DND-41 (cell line): ENCODE measurements around the gene AKR1B1.
A peak's percentile ranks its signal among the peaks of the same experiment; 100 is the strongest.

Experiments
- ATAC-seq: fragments of 200-7000 bp; cut with Tn5 transposase; 3 replicates; pipeline ENCODE4 v1.9.1; 2021; ENCODE audit warnings: low read depth; ENCODE audit not compliant: insufficient read depth
- DNase-seq: peaks from one replicate; pipeline ENCODE4 v3.0.0-alpha.2; 2020
- H2AFZ ChIP-seq: 2 replicates; pipeline ENCODE4 v1.6.0; 2012; ENCODE audit warnings: low read depth, low read length
- H3K27ac ChIP-seq: 2 replicates; pipeline ENCODE4 v1.5.1; 2012; ENCODE audit warnings: low read length, inconsistent platforms
- H3K27me3 ChIP-seq: fragments of 200-600 bp; sonication (generic); 2 replicates; pipeline ENCODE4 v1.6.0; 2012; ENCODE audit warnings: low read length, mild to moderate bottlenecking, inconsistent platforms; ENCODE audit not compliant: insufficient read depth, poor library complexity
- H3K36me3 ChIP-seq: 2 replicates; pipeline ENCODE4 v1.5.1; 2012; ENCODE audit warnings: low read length, inconsistent platforms; ENCODE audit not compliant: insufficient read depth
- H3K4me1 ChIP-seq: 2 replicates; pipeline ENCODE4 v1.5.1; 2012; ENCODE audit warnings: mild to moderate bottlenecking, low read length; ENCODE audit not compliant: insufficient read depth
- H3K4me2 ChIP-seq: 2 replicates; pipeline ENCODE4 v1.6.0; 2012; ENCODE audit warnings: mild to moderate bottlenecking, moderate library complexity, low read length, inconsistent platforms; ENCODE audit not compliant: insufficient read depth
- H3K4me3 ChIP-seq, 2 experiments: fragments of 200-600 bp in 1 of 2; shearing (Covaris generic) in 1 of 2; 2 replicates each; pipeline ENCODE4 v1.5.1; 2012 to 2016; ENCODE audit warnings: inconsistent platforms in 2 of 2, low read length in 2 of 2, mild to moderate bottlenecking in 2 of 2, low read depth in 1 of 2, moderate library complexity in 1 of 2
- H3K79me2 ChIP-seq: 2 replicates; pipeline ENCODE4 v1.6.0; 2012; ENCODE audit warnings: low read length, inconsistent platforms; ENCODE audit not compliant: insufficient read depth
- H3K9ac ChIP-seq: 2 replicates; pipeline ENCODE4 v1.6.0; 2012; ENCODE audit warnings: low read depth, mild to moderate bottlenecking, inconsistent platforms, low read length, moderate library complexity
- H3K9me3 ChIP-seq: 2 replicates; pipeline ENCODE4 v1.5.1; 2012; ENCODE audit warnings: low read length, moderate library complexity, mild to moderate bottlenecking, inconsistent platforms; ENCODE audit not compliant: insufficient read depth, severe bottlenecking
- H4K20me1 ChIP-seq: 2 replicates; pipeline ENCODE4 v1.6.0; 2012; ENCODE audit warnings: low read length; ENCODE audit not compliant: insufficient read depth
- CTCF ChIP-seq: IDR thresholded peaks from 2 replicates; pipeline ENCODE4 v1.5.1; 2012; ENCODE audit warnings: borderline replicate concordance, low read length, moderate library complexity, mild to moderate bottlenecking; ENCODE audit not compliant: poor library complexity, severe bottlenecking; ENCODE audit errors: extremely low read depth
- EZH2 ChIP-seq: IDR thresholded peaks from 3 replicates; pipeline ENCODE4 v1.6.1; 2012; ENCODE audit warnings: borderline replicate concordance, low read depth, mild to moderate bottlenecking, moderate library complexity, low read length, inconsistent platforms; ENCODE audit not compliant: severe bottlenecking

The AKR1B1 gene

GRCh38 chr7:134422008-134422407 is 36.9 kb downstream of the AKR1B1 start:
- no peak for DNase-seq
- no peak for TF ChIP-seq EZH2
- no peak for TF ChIP-seq CTCF
- Histone ChIP-seq H3K79me2 (no peaks in the 10 kb centered on the region), H3K9me3 (no peaks in the 10 kb centered on the region), H3K36me3 (no peaks in the 10 kb centered on the region), H2AFZ (no peak overlapping the region), H4K20me1 (no peaks in the 10 kb centered on the region), H3K4me1 (peaks cover 17% of the 10 kb centered on the region; the same call in 1 of the 2 replicates), H3K9ac (no peak overlapping the region), H3K27me3 (peaks cover 4% of the 10 kb centered on the region), H3K4me3 (no peak overlapping the region), H3K27ac (no peak overlapping the region), H3K4me2 (no peak overlapping the region)
- no peak for ATAC-seq

GRCh38 chr7:134420424-134421125 is 38.3 kb downstream of the AKR1B1 start:
- H3K27ac ChIP-seq, result no peak overlapping the region
- H3K4me2 ChIP-seq, result no peak overlapping the region
- ATAC-seq, result peak; percentile 41; the same call in 2 of the 3 replicates
- no peaks in the 10 kb centered on the region for H3K36me3 ChIP-seq
- no peak overlapping the region for H2AFZ ChIP-seq
- no peaks in the 10 kb centered on the region for H3K79me2 ChIP-seq
- H3K9ac ChIP-seq, result no peak overlapping the region
- peaks cover 4% of the 10 kb centered on the region for H3K27me3 ChIP-seq
- no peak overlapping the region for H3K4me3 ChIP-seq
- H3K9me3 ChIP-seq, result no peaks in the 10 kb centered on the region
- DNase-seq, result peak; percentile 33
- no peak for TF ChIP-seq EZH2
- peak; percentile 72 for TF ChIP-seq CTCF
- H4K20me1 ChIP-seq, result no peaks in the 10 kb centered on the region
- H3K4me1 ChIP-seq, result peaks cover 17% of the 10 kb centered on the region; the same call in 1 of the 2 replicates

GRCh38 chr7:134419875-134420274 is 39.0 kb downstream of the AKR1B1 start:
- Histone ChIP-seq H3K4me2 (no peak overlapping the region), H3K9me3 (no peaks in the 10 kb centered on the region)

More at GRCh38 chr7:134419875-134420274, 39.0 kb downstream of the AKR1B1 start:
- Histone ChIP-seq H3K36me3 (no peaks in the 10 kb centered on the region), H3K27ac (no peak overlapping the region), H4K20me1 (no peaks in the 10 kb centered on the region), H3K27me3 (peaks cover 4% of the 10 kb centered on the region), H2AFZ (no peak overlapping the region), H3K9ac (no peak overlapping the region), H3K79me2 (no peaks in the 10 kb centered on the region), H3K4me3 (no peak overlapping the region), H3K4me1 (peaks cover 17% of the 10 kb centered on the region; the same call in 1 of the 2 replicates)
- TF ChIP-seq EZH2 (no peak), CTCF (no peak)
- peak; percentile 97 for ATAC-seq
- DNase-seq, result peak; percentile 72
